ENCODE results near the gene DPP6. TPM values are rescaled to one million over a fixed set of nuclear protein-coding genes. Genes with fewer than 3 reads are reported as not detected.

Gene DPP6
- total and polyA plus RNA-seq, 2 of the 8 experiments (the other 6 are each of a cell fraction or from before 2014, with no cell fraction given), result 4.7 to 6.8 TPM

DNA sequence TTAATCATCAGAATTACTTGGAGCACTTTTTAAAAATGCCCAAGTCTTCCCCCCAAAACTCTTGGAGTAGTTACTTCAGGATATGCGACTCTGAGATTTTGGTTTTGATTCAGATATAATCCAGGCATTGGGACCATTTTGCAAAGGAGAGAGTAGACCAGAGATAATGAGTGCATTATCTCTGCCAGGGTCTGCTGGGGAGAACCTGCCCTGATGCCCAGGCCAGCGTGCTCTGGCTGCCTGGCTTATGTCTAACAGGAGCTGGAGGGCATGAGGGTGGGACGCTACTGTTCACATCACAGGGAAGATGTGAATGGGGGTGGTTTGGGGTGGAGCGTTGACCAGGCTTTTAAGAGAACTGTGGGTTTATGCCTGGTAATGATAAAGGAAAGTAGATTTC, 336.2 kb downstream of the DPP6 start (continued):
- TF ChIP-seq, protein P1, sequence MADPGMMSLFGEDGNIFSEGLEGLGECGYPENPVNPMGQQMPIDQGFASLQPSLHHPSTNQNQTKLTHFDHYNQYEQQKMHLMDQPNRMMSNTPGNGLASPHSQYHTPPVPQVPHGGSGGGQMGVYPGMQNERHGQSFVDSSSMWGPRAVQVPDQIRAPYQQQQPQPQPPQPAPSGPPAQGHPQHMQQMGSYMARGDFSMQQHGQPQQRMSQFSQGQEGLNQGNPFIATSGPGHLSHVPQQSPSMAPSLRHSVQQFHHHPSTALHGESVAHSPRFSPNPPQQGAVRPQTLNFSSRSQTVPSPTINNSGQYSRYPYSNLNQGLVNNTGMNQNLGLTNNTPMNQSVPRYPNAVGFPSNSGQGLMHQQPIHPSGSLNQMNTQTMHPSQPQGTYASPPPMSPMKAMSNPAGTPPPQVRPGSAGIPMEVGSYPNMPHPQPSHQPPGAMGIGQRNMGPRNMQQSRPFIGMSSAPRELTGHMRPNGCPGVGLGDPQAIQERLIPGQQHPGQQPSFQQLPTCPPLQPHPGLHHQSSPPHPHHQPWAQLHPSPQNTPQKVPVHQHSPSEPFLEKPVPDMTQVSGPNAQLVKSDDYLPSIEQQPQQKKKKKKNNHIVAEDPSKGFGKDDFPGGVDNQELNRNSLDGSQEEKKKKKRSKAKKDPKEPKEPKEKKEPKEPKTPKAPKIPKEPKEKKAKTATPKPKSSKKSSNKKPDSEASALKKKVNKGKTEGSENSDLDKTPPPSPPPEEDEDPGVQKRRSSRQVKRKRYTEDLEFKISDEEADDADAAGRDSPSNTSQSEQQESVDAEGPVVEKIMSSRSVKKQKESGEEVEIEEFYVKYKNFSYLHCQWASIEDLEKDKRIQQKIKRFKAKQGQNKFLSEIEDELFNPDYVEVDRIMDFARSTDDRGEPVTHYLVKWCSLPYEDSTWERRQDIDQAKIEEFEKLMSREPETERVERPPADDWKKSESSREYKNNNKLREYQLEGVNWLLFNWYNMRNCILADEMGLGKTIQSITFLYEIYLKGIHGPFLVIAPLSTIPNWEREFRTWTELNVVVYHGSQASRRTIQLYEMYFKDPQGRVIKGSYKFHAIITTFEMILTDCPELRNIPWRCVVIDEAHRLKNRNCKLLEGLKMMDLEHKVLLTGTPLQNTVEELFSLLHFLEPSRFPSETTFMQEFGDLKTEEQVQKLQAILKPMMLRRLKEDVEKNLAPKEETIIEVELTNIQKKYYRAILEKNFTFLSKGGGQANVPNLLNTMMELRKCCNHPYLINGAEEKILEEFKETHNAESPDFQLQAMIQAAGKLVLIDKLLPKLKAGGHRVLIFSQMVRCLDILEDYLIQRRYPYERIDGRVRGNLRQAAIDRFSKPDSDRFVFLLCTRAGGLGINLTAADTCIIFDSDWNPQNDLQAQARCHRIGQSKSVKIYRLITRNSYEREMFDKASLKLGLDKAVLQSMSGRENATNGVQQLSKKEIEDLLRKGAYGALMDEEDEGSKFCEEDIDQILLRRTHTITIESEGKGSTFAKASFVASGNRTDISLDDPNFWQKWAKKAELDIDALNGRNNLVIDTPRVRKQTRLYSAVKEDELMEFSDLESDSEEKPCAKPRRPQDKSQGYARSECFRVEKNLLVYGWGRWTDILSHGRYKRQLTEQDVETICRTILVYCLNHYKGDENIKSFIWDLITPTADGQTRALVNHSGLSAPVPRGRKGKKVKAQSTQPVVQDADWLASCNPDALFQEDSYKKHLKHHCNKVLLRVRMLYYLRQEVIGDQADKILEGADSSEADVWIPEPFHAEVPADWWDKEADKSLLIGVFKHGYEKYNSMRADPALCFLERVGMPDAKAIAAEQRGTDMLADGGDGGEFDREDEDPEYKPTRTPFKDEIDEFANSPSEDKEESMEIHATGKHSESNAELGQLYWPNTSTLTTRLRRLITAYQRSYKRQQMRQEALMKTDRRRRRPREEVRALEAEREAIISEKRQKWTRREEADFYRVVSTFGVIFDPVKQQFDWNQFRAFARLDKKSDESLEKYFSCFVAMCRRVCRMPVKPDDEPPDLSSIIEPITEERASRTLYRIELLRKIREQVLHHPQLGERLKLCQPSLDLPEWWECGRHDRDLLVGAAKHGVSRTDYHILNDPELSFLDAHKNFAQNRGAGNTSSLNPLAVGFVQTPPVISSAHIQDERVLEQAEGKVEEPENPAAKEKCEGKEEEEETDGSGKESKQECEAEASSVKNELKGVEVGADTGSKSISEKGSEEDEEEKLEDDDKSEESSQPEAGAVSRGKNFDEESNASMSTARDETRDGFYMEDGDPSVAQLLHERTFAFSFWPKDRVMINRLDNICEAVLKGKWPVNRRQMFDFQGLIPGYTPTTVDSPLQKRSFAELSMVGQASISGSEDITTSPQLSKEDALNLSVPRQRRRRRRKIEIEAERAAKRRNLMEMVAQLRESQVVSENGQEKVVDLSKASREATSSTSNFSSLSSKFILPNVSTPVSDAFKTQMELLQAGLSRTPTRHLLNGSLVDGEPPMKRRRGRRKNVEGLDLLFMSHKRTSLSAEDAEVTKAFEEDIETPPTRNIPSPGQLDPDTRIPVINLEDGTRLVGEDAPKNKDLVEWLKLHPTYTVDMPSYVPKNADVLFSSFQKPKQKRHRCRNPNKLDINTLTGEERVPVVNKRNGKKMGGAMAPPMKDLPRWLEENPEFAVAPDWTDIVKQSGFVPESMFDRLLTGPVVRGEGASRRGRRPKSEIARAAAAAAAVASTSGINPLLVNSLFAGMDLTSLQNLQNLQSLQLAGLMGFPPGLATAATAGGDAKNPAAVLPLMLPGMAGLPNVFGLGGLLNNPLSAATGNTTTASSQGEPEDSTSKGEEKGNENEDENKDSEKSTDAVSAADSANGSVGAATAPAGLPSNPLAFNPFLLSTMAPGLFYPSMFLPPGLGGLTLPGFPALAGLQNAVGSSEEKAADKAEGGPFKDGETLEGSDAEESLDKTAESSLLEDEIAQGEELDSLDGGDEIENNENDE (IDR thresholded peaks at IDR 0.05; ENCODE audit: insufficient replicate concordance, low read length), result no peak
- TF ChIP-seq ZNF274 (IDR thresholded peaks at IDR 0.05; ENCODE audit: borderline replicate concordance, extremely low read depth, low read length) (no peak), TAF7 (optimal IDR thresholded peaks at IDR 0.05; ENCODE audit: borderline replicate concordance, low read depth, low read length) (no peak), SIN3A (conservative IDR thresholded peaks at IDR 0.05 in 1 of 2, IDR thresholded peaks at IDR 0.05 in 1 of 2; ENCODE audit: low read depth in 1 of 2, low read length in 2 of 2) (no peak), JUN (IDR thresholded peaks at IDR 0.05; ENCODE audit: low read depth, low read length) (no peak), KDM4A (IDR thresholded peaks at IDR 0.05; ENCODE audit: low read depth, low read length, severe bottlenecking) (no peak)
- TF ChIP-seq, protein P2, sequence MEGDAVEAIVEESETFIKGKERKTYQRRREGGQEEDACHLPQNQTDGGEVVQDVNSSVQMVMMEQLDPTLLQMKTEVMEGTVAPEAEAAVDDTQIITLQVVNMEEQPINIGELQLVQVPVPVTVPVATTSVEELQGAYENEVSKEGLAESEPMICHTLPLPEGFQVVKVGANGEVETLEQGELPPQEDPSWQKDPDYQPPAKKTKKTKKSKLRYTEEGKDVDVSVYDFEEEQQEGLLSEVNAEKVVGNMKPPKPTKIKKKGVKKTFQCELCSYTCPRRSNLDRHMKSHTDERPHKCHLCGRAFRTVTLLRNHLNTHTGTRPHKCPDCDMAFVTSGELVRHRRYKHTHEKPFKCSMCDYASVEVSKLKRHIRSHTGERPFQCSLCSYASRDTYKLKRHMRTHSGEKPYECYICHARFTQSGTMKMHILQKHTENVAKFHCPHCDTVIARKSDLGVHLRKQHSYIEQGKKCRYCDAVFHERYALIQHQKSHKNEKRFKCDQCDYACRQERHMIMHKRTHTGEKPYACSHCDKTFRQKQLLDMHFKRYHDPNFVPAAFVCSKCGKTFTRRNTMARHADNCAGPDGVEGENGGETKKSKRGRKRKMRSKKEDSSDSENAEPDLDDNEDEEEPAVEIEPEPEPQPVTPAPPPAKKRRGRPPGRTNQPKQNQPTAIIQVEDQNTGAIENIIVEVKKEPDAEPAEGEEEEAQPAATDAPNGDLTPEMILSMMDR (IDR thresholded peaks at IDR 0.05; ENCODE audit: control extremely low read depth in 1 of 3, insufficient read depth in 1 of 3, low read depth in 1 of 3, low read length in 3 of 3), result no peak
- TF ChIP-seq, protein P3, sequence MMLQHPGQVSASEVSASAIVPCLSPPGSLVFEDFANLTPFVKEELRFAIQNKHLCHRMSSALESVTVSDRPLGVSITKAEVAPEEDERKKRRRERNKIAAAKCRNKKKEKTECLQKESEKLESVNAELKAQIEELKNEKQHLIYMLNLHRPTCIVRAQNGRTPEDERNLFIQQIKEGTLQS (IDR thresholded peaks at IDR 0.05; ENCODE audit: insufficient read depth, low read depth, low read length), result no peak
